HEK293T (cell line): ENCODE measurements around the gene HDAC11.

Experiments used
- CTCF ChIA-PET: fragments of 350-600 bp; formaldehyde crosslinking; extraction: SDS; loops from one replicate; lab custom pipeline; 2021; ENCODE audit warnings: antibody characterized with exemption, inconsistent platforms; lab: Yijun Ruan, JAX
- POLR2A ChIA-PET: fragments of 350-600 bp; formaldehyde crosslinking; extraction: SDS; loops from one replicate; lab custom pipeline; 2020; ENCODE audit warnings: antibody characterized with exemption, inconsistent platforms; lab: Yijun Ruan, JAX
- DNase-seq: peaks from one replicate; pipeline ENCODE4 v3.0.0; 2012; ENCODE audit warnings: mixed read lengths; ENCODE audit errors: extremely low spot score
- ARNT ChIP-seq: fragments of 450-650 bp; IDR thresholded peaks from 2 replicates; pipeline ENCODE4 v1.6.1; 2017; ENCODE audit warnings: mild to moderate bottlenecking
- BHLHE40 ChIP-seq: fragments of 450-650 bp; IDR thresholded peaks from 2 replicates; pipeline ENCODE4 v1.6.1; 2016; ENCODE audit warnings: mild to moderate bottlenecking, moderate library complexity, borderline replicate concordance
- CTBP1 ChIP-seq: fragments of 450-650 bp; IDR thresholded peaks from 2 replicates; pipeline ENCODE4 v1.6.1; 2016; ENCODE audit warnings: borderline replicate concordance
- ELF4 ChIP-seq: fragments of 450-650 bp; IDR thresholded peaks from 2 replicates; pipeline ENCODE4 v1.6.1; 2017; ENCODE audit warnings: antibody characterized with exemption
- FOXA1 ChIP-seq: fragments of 450-650 bp; IDR thresholded peaks from 2 replicates; pipeline ENCODE4 v1.6.1; 2016; ENCODE audit warnings: mild to moderate bottlenecking
- FOXK2 ChIP-seq: fragments of 450-650 bp; IDR thresholded peaks from 2 replicates; pipeline ENCODE4 v1.6.1; 2016; ENCODE audit warnings: mild to moderate bottlenecking
- FOXM1 ChIP-seq: fragments of 450-650 bp; IDR thresholded peaks from 2 replicates; pipeline ENCODE4 v1.6.1; 2017; ENCODE audit warnings: mild to moderate bottlenecking, borderline replicate concordance
- HDGF ChIP-seq: fragments of 450-650 bp; IDR thresholded peaks from 2 replicates; pipeline ENCODE4 v1.6.1; 2017; ENCODE audit warnings: antibody characterized with exemption, borderline replicate concordance
- L3MBTL2 ChIP-seq: fragments of 450-650 bp; conservative IDR thresholded peaks from 2 replicates; pipeline ENCODE4 v1.6.1; 2016; ENCODE audit warnings: mild to moderate bottlenecking
- LEF1 ChIP-seq: fragments of 450-650 bp; IDR thresholded peaks from 2 replicates; pipeline ENCODE4 v1.6.1; 2017; ENCODE audit warnings: mild to moderate bottlenecking, borderline replicate concordance
- NFRKB ChIP-seq: fragments of 450-650 bp; IDR thresholded peaks from 2 replicates; pipeline ENCODE4 v1.6.1; 2016; ENCODE audit warnings: mild to moderate bottlenecking, moderate library complexity
- SP1 ChIP-seq: fragments of 450-650 bp; IDR thresholded peaks from 2 replicates; pipeline ENCODE4 v1.6.1; 2017
- SUZ12 ChIP-seq: fragments of 450-650 bp; IDR thresholded peaks from 2 replicates; pipeline ENCODE4 v1.6.1; 2016; ENCODE audit warnings: mild to moderate bottlenecking
- TARDBP ChIP-seq: fragments of 450-650 bp; IDR thresholded peaks from 2 replicates; pipeline ENCODE4 v1.6.1; 2016
- ZNF384 ChIP-seq: fragments of 450-650 bp; IDR thresholded peaks from 2 replicates; pipeline ENCODE4 v1.6.1; 2016
- TF ChIP-seq, protein P1 (sequence below): fragments of 450-650 bp; IDR thresholded peaks from 2 replicates; pipeline ENCODE4 v1.6.1; 2016

HDAC11 gene

DNA sequence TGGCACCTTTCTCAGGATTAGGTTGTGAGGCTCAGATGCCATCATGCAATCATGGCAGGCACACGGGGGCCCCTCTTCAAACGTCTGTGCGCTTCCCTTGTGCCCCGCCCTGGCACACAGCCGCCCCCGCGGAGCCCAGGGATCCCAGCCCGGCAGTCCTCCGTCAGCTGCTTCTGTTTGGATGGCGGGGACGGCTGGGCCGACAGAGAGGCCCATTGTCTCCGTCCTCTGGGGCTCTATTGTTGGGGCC is 849 bp upstream of the HDAC11 start:
- CTCF ChIA-PET = interaction anchor here (0.6 to 1.3 kb wide), 3 partner anchors 17 to 387 kb away, joined by 3 to 6 read pairs (median 3); no protein-coding TSS in a partner anchor
- no peak for TF ChIP-seq FOXK2
- TF ChIP-seq SP1 = no peak
- no peak for TF ChIP-seq SUZ12
- TF ChIP-seq, protein P1, sequence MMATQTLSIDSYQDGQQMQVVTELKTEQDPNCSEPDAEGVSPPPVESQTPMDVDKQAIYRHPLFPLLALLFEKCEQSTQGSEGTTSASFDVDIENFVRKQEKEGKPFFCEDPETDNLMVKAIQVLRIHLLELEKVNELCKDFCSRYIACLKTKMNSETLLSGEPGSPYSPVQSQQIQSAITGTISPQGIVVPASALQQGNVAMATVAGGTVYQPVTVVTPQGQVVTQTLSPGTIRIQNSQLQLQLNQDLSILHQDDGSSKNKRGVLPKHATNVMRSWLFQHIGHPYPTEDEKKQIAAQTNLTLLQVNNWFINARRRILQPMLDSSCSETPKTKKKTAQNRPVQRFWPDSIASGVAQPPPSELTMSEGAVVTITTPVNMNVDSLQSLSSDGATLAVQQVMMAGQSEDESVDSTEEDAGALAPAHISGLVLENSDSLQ = no peak
- TF ChIP-seq HDGF = no peak
- TF ChIP-seq FOXA1 = no peak
- TF ChIP-seq ARNT = no peak
- no peak for TF ChIP-seq ZNF384
- no peak for TF ChIP-seq NFRKB
- TF ChIP-seq LEF1 = no peak
- no peak for TF ChIP-seq CTBP1
- no peak for TF ChIP-seq BHLHE40
- TF ChIP-seq TARDBP = no peak
- TF ChIP-seq L3MBTL2 = no peak
- no peak for TF ChIP-seq FOXM1
- no peak for TF ChIP-seq ELF4
- DNase-seq = peak; percentile 37
- POLR2A ChIA-PET = no interaction called here

DNA sequence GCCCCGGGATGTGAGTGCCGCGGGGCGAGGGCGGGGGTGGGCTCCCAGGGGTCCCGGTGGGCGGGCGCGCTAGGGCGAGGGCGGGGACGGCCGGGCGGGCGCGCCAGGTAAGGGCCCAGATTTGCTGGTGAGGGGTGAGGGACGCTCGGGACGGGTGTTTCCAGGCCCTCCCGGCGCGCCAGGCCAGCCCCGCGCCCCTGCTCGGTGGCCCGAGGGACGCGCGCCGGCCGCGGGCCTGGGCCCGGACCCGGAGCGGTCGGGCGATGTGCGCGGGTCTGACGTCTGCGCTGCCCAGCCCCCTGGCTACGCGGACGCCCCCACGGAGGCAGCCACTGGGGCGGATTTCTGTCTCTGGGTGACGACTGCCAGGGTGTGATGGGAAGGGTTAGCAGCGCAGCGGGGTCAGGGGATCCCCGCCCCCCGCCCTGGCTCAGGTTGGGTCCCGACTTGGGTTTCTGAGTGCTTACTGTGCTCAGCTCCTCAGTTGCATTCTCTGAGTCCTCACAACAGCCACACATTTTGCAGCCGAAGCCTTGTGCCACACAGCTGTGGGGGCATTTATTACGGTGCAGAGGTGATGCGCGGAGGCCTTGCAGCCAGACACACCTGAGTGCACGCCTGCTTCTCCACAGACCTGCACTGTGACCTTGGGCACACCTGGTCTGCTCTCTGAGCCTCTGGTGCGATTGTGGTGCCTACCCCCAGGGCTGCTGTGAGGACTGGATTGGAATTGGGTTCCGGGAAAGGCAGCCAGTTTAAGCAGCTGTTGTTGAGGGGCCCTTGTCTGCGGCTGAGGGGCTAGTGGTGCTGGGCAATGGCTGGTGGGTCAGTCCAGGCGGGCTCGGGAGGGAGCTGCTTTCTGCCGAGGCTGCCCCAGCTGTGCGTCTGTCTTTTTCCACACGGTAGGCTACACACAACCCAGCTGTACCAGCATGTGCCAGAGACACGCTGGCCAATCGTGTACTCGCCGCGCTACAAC is 523 bp downstream of the HDAC11 start:
- ChIA-PET POLR2A (no interaction called here), CTCF (interaction anchor here (0.6 to 1.3 kb wide), 6 partner anchors 16 to 969 kb away, joined by 3 to 6 read pairs (median 3); no protein-coding TSS in a partner anchor)
- no peak for TF ChIP-seq L3MBTL2
- TF ChIP-seq ZNF384 = no peak
- no peak for TF ChIP-seq FOXM1
- no peak for DNase-seq

DNA sequence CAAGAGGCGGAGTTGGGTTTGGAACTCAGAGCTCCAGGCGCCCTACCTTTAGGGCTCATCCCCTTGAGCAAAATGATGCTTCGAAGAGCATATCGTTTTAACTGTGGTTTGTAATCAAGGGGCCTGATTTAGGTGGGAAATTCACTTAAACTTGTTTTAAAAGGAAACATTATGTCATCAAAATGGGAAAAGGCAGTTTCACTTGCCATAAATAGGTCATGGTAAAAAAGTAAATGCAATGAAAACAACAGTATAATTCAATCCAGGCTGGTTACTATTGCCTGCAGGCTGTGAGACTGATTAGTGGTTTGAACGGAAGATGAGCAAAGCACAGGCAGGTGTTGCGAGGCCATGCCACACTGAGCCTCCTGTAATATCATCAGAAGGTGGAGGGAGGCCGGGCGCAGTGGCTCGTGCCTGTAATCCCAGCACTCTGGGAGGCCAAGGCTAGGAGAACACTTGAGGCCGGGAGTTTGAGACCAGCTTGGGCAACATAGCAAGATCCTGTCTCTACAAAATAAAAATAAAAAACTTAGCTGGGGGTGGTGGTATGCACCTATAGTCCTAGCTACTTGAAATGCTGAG is 2.1 kb downstream of the HDAC11 start:
- TF ChIP-seq SUZ12 = no peak
- no peak for TF ChIP-seq HDGF
- no peak for TF ChIP-seq TARDBP
- POLR2A ChIA-PET = no interaction called here
- CTCF ChIA-PET = interaction anchor here (0.6 to 0.7 kb wide), 2 partner anchors 159 to 390 kb away, joined by 3 read pairs; no protein-coding TSS in a partner anchor
- no peak for DNase-seq

DNA sequence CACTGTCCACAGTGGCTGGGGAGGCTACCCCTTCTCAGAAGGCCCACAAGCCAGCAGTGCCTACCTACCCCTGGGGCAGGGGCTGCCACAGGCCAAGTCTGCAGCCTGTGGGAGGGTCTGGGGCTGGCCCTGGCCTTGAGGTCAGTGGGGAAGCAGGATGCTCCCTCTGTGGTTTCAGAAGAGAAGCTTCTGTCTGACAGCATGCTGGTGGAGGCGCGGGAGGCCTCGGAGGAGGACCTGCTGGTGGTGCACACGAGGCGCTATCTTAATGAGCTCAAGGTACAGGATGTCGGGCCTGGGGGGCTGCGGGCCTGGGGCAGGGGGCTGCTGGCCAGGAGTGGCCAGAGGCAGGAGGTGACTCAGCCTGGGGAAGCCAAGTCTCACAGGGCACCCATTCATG is 3.2 kb downstream of the HDAC11 start:
- POLR2A ChIA-PET = interaction anchor here (1.6 kb wide), 1 partner anchor 15 kb away, joined by 5 read pairs; no protein-coding TSS in a partner anchor
- TF ChIP-seq FOXM1 (no peak), ELF4 (no peak)
- TF ChIP-seq, protein P1 = no peak
- DNase-seq = no peak
- CTCF ChIA-PET = no interaction called here

DNA sequence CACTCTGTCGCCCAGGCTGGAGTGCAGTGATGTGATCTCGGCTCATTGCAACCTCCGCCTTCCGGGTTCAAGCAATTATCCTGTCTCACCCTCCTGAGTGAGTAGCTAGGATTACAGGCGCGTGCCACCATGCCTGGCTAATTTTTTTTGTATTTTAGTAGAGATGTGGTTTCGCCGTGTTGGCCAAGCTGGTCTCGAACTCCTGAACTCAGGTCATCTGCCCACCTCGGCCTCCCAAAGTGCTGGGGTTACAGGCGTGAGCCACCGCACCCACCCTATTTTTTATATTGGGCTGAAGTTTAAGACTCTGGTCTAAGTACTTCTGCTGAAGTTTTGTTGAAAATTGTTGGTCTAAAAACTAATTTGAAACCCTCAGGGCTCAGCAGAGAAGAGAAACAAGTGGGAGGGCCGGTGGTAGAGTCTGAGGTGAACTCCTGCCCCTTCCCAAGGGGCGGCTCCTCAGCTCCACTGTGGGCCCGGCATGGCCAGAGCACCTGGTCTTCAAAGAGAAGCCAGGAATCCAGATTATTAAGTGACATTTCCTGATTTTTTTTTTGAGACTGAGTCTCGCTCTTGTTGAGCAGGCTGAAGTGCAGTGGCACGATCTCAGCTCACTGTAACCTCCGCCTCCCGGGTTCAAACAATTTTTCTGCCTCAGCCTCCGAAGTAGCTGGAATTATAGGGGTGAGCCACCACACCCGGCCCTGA is 4.0 kb downstream of the HDAC11 start:
- no peak for TF ChIP-seq FOXK2
- no peak for TF ChIP-seq BHLHE40
- no peak for TF ChIP-seq SP1
- TF ChIP-seq FOXM1 = no peak
- TF ChIP-seq SUZ12 = no peak
- no peak for TF ChIP-seq L3MBTL2
- TF ChIP-seq TARDBP = no peak
- no peak for TF ChIP-seq FOXA1
- no peak for TF ChIP-seq NFRKB
- no peak for TF ChIP-seq ARNT
- no peak for TF ChIP-seq HDGF
- TF ChIP-seq LEF1 = no peak
- no peak for TF ChIP-seq CTBP1
- no peak for TF ChIP-seq ZNF384
- no peak for TF ChIP-seq ELF4
- TF ChIP-seq, protein P1 = no peak
- ChIA-PET CTCF (interaction anchor here (0.7 to 1.8 kb wide), 2 partner anchors 164 to 165 kb away, joined by 3 to 8 read pairs; no protein-coding TSS in a partner anchor), POLR2A (interaction anchor here (1.6 kb wide), 1 partner anchor 14 kb away, joined by 5 read pairs; no protein-coding TSS in a partner anchor)
- DNase-seq = no peak
